Right atrium auricular region (tissue), 2 donors: ENCODE measurements around the gene TNNI3K. TPM values are rescaled to one million over a fixed set of nuclear protein-coding genes. Genes with fewer than 3 reads are reported as not detected.

Source experiments
- DNase-seq: peaks from one replicate; pipeline ENCODE4 v3.0.0-alpha.2; 2019; ENCODE audit warnings: low spot score
- H3K27ac ChIP-seq, 2 donors: fragments of 200-600 bp; sonication (generic); 1 replicate in 1 of 2; 2 replicates in 1 of 2; pipeline ENCODE4 v1.5.1; 2016 to 2019
- H3K27me3 ChIP-seq, 2 donors: fragments of 200-600 bp; sonication (generic); one replicate each; pipeline versions ENCODE4 v1.5.1 to v1.6.0; 2017 to 2019
- H3K36me3 ChIP-seq: fragments of 200-600 bp; sonication (generic); one replicate; pipeline ENCODE4 v1.5.1; 2016
- H3K4me1 ChIP-seq, 2 donors: fragments of 200-600 bp; sonication (generic); one replicate each; pipeline versions ENCODE4 v1.5.1 to v1.6.0; 2017 to 2019
- H3K4me3 ChIP-seq, 2 donors: fragments of 200-600 bp; sonication (generic); 1 replicate in 1 of 2; 2 replicates in 1 of 2; pipeline ENCODE4 v1.5.1; 2017 to 2019; ENCODE audit warnings: mild to moderate bottlenecking in 1 of 2, moderate library complexity in 1 of 2
- H3K9me3 ChIP-seq, 2 donors: fragments of 200-600 bp; sonication (generic); one replicate each; pipeline ENCODE4 v1.5.1; 2019
- total RNA-seq, 2 donors: library from RNA; depleted of rRNA; stranded (reverse); fragments of >200 nt; gene quantifications; one replicate each; pipeline ENCODE4 v1.1.0, GENCODE V29; 2016
- TF ChIP-seq, protein P1 (sequence below), 2 donors: fragments of 200-600 bp; sonication (generic); IDR thresholded peaks; one replicate each; pipeline ENCODE4 v1.5.1; 2019; ENCODE audit warnings: antibody characterized with exemption in 2 of 2

The TNNI3K gene, protein sequence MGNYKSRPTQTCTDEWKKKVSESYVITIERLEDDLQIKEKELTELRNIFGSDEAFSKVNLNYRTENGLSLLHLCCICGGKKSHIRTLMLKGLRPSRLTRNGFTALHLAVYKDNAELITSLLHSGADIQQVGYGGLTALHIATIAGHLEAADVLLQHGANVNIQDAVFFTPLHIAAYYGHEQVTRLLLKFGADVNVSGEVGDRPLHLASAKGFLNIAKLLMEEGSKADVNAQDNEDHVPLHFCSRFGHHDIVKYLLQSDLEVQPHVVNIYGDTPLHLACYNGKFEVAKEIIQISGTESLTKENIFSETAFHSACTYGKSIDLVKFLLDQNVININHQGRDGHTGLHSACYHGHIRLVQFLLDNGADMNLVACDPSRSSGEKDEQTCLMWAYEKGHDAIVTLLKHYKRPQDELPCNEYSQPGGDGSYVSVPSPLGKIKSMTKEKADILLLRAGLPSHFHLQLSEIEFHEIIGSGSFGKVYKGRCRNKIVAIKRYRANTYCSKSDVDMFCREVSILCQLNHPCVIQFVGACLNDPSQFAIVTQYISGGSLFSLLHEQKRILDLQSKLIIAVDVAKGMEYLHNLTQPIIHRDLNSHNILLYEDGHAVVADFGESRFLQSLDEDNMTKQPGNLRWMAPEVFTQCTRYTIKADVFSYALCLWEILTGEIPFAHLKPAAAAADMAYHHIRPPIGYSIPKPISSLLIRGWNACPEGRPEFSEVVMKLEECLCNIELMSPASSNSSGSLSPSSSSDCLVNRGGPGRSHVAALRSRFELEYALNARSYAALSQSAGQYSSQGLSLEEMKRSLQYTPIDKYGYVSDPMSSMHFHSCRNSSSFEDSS
- 10 to 100 TPM; 14.6 to 18.3 TPM for total RNA-seq

DNA sequence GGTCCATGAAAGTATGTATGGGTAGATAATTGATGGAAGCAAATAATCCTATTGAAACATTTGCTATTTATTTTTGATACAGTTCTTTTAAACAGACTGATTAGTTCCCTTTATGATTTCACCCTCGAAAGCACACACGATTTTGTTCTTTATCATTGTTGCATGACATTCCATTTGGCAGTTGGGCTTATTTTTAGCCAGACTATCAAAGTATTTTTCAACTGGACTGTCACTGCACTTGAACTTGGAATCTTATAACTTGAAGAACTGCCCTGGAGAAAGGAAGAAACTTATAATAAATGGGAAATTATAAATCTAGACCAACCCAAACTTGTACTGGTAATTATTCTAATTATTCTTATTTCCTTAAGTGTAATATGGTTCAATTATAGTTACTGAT, at the start of gene TNNI3K:
TSS of gene TNNI3K (plus strand) at position 235 of the 400 bp plus-strand sequence. CDS start at position 300, 65 bp downstream.
- H3K9me3 ChIP-seq = no peaks in the 10 kb centered on the region
- DNase-seq = no peak
- no peaks in the 10 kb centered on the region for H3K36me3 ChIP-seq
- H3K4me3 ChIP-seq = peak within 1 kb of the TSS in 1 of 2 donors; percentile 12
- TF ChIP-seq, protein P1, sequence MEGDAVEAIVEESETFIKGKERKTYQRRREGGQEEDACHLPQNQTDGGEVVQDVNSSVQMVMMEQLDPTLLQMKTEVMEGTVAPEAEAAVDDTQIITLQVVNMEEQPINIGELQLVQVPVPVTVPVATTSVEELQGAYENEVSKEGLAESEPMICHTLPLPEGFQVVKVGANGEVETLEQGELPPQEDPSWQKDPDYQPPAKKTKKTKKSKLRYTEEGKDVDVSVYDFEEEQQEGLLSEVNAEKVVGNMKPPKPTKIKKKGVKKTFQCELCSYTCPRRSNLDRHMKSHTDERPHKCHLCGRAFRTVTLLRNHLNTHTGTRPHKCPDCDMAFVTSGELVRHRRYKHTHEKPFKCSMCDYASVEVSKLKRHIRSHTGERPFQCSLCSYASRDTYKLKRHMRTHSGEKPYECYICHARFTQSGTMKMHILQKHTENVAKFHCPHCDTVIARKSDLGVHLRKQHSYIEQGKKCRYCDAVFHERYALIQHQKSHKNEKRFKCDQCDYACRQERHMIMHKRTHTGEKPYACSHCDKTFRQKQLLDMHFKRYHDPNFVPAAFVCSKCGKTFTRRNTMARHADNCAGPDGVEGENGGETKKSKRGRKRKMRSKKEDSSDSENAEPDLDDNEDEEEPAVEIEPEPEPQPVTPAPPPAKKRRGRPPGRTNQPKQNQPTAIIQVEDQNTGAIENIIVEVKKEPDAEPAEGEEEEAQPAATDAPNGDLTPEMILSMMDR (IDR thresholded peaks at IDR 0.05) = no peak
- no peaks in the 10 kb centered on the region for H3K27me3 ChIP-seq
- no peaks in the 10 kb centered on the region for H3K4me1 ChIP-seq
- no peak within 1 kb of the TSS for H3K27ac ChIP-seq

- Histone ChIP-seq H3K9me3 (no peaks in the 10 kb centered on the region), H3K4me1 (peaks cover 0 to 7% of the 10 kb centered on the region in 2 donors), H3K27ac (no peak overlapping the region), H3K36me3 (no peaks in the 10 kb centered on the region), H3K4me3 (no peak overlapping the region), H3K27me3 (no peaks in the 10 kb centered on the region)
- TF ChIP-seq, protein P1 (IDR thresholded peaks at IDR 0.05) = no peak
- no peak for DNase-seq
Observed at GRCh38 chr1:74193908-74194307, 41.3 kb upstream of the TNNI3K start.

- Histone ChIP-seq H3K27ac (no peak overlapping the region), H3K27me3 (no peaks in the 10 kb centered on the region), H3K4me3 (no peak overlapping the region), H3K4me1 (peaks cover 0 to 16% of the 10 kb centered on the region in 2 donors), H3K36me3 (no peaks in the 10 kb centered on the region), H3K9me3 (no peaks in the 10 kb centered on the region)
- DNase-seq = no peak
- TF ChIP-seq, protein P1 (IDR thresholded peaks at IDR 0.05) = no peak
Observed at GRCh38 chr1:74195339-74195738, 39.8 kb upstream of the TNNI3K start.

DNA sequence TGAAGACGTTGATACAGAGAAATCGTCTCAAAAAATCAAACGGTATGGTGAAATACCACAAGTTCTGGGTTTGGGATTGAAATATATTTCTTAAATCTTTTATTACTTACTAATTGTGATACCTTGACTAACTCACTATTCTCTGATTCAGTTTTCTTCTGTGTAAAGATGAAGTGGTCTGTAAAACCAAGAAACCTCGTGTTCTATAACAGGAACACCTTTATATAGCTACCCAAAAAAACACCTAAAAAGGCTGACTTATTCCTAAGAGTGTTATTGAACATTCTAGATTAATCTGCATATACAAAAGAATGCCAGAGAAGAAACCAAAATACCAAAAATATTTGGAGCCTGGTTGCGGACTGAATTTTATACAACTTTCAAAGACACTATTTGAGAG, 37.9 kb upstream of the TNNI3K start:
- DNase-seq = no peak
- TF ChIP-seq, protein P1 (IDR thresholded peaks at IDR 0.05) = no peak
- Histone ChIP-seq H3K4me3 (peak overlapping the region in 1 of 2 donors; percentile 66), H3K27me3 (no peaks in the 10 kb centered on the region), H3K9me3 (no peaks in the 10 kb centered on the region), H3K4me1 (peaks cover 0 to 16% of the 10 kb centered on the region in 2 donors), H3K27ac (peak overlapping the region; percentile 79 to 81), H3K36me3 (no peaks in the 10 kb centered on the region)

DNA sequence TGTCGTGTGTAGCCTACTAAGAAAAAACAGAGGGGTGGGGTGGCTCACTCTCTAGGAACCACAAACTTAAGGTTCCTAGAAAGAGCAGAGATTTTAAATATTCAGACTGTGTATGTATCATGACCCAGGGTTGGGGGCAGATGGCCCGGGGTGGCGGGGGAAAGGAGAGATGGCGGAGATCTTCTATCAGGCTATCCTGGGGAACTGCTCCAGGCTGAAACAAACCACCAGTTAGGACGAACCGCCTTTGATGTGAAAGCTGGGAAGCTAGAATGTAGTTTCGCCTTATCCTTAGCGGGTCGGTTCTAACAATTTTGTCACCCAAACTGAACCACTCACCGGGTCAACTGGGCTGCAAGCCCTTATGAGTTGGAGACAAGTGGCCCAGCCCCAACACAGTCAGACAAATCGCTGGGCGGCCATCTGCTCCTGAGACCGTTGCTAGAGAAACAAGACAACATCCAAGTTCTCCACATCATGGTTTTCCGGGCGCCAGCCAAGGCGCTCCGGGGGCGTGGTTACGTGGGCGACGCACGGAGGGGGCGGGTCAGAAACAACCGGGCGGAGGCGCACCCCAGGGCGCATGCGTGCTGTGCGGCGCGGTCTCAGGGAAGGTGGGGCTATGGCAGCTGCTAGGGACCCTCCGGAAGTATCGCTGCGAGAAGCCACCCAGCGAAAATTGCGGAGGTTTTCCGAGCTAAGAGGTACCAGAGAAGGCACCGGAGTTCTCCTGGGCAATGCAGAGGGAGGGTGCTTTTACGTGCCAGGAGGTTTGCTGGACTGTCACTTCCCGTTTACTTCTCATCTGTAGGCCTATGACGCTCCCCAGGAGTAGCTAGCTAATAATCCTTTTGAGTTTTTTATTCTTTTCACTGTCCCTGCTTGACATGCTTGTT, 37.3 kb upstream of the TNNI3K start, which contains the start of the genes FPGT and LRRIQ3:
TSS of gene FPGT (plus strand) at position 586 of the 896 bp plus-strand sequence. CDS start at position 623, 37 bp downstream.
TSS of gene LRRIQ3 (minus strand) at position 520 of the 896 bp plus-strand sequence. CDS start 14,492 bp downstream, outside the sequence.
- H3K36me3 ChIP-seq = no peaks in the 10 kb centered on the region
- peak within 1 kb of the TSS; percentile 79 to 81 for H3K27ac ChIP-seq
- no peaks in the 10 kb centered on the region for H3K27me3 ChIP-seq
- H3K4me3 ChIP-seq = peak within 1 kb of the TSS; percentile 66 to 68
- H3K9me3 ChIP-seq = no peaks in the 10 kb centered on the region
- TF ChIP-seq, protein P1 (IDR thresholded peaks at IDR 0.05) = no peak
- peaks cover 0 to 16% of the 10 kb centered on the region in 2 donors for H3K4me1 ChIP-seq
- peak; percentile 97 for DNase-seq
